ENCODE results near the gene APOBEC2.

APOBEC2 gene

GRCh38 chr6:41063884-41064285 lies 10.9 kb downstream of the APOBEC2 start:
- DNase-seq (ENCODE audit: extremely low spot score): no peak
- TF ChIP-seq CTCF (IDR thresholded peaks at IDR 0.05; ENCODE audit: control extremely low read depth, extremely low read depth, low read depth, missing control alignments): no peak
- ChIA-PET CTCF (interaction anchor here (1.3 to 1.8 kb wide), 3 partner anchors 9 to 64 kb away, joined by 3 read pairs; no protein-coding TSS in a partner anchor), POLR2A (no interaction called here)

DNA sequence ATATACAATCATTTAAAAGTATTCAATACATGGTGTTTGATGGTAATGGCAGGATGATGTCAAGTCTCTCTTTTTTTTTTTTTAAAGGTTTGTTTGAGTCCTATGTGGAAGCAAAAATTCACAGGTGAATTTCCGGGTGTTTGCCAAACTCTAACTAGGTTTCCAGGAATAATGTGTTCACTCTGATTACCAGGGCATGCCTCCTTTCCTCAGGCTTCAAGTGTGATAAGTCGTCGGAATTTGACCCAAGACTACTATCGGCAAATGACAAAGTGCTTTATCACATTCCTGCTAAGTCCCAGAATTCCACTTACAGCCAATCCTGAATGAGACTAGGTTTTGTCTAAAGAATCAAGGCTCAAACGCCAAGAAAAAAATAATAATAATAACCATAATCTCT lies 11.8 kb downstream of the APOBEC2 start:
- CTCF ChIA-PET: interaction anchor here (0.7 to 1.5 kb wide), 2 partner anchors 10 to 255 kb away, joined by 3 read pairs; no protein-coding TSS in a partner anchor
- TF ChIP-seq CTCF (IDR thresholded peaks at IDR 0.05; ENCODE audit: control extremely low read depth, extremely low read depth, low read depth, missing control alignments): no peak
- no peak for DNase-seq (ENCODE audit: extremely low spot score)
- POLR2A ChIA-PET: no interaction called here

DNA sequence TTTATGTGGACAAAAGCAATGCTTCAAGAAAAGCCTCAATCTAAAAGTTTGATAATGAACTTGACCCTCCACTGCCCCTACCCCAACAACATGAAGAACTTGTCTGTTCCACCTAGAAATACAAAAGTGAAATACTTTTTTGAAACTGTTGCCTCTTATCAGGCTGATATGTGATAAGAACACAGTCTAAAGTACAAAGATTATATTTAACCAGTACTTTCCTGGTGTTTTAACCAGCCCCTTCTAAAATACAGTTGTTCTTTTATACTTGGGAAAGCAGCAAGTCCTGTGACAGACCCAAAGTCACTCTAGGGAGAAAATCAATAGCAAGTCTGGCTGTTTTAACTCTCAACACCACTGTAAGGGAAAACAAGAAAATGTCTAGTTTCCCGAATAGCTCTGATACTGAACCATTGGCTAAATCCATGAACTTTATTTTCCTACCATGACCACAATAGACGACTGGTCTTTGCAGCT lies 12.6 kb downstream of the APOBEC2 start:
- CTCF ChIA-PET: interaction anchor here (0.6 to 1.1 kb wide), 2 partner anchors 11 kb away, joined by 3 to 5 read pairs; no protein-coding TSS in a partner anchor
- TF ChIP-seq CTCF (IDR thresholded peaks at IDR 0.05; ENCODE audit: control extremely low read depth, extremely low read depth, low read depth, missing control alignments): no peak
- DNase-seq (ENCODE audit: extremely low spot score): no peak
- POLR2A ChIA-PET: no interaction called here

DNA sequence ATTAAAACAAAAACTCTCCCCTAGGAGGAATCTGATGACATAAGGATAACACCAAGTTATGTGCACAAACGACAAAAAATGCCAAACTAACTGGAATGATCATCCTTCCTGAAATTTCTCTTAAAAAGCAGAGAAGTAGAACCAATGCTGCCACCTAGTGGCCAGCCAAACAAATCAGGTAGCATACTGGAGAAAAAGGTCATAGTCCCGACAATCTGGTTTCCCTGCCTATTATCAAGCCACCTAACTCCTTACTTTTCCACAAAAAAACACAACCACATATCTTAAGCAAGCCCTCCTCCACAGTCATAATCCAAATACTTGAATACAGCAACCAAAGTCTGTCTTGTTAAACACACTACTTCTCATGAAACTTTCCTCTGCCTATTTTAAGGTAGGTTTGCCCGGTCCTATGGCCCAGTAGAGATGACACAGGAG lies 13.9 kb downstream of the APOBEC2 start:
- peak; percentile 30 for DNase-seq (ENCODE audit: extremely low spot score)
- TF ChIP-seq CTCF (IDR thresholded peaks at IDR 0.05; ENCODE audit: control extremely low read depth, extremely low read depth, low read depth, missing control alignments): peak; percentile 86
- ChIA-PET POLR2A (no interaction called here), CTCF (interaction anchor here (0.7 to 1.0 kb wide), 7 partner anchors 9 to 59 kb away, joined by 3 to 6 read pairs (median 3); no protein-coding TSS in a partner anchor)

GRCh38 chr6:41071501-41071922 lies 18.5 kb downstream of the APOBEC2 start:
- CTCF ChIA-PET: interaction anchor here (4.5 kb wide), 1 partner anchor 12 kb away, joined by 22 read pairs; no protein-coding TSS in a partner anchor
- POLR2A ChIA-PET: no interaction called here
- TF ChIP-seq CTCF (IDR thresholded peaks at IDR 0.05; ENCODE audit: control extremely low read depth, extremely low read depth, low read depth, missing control alignments): no peak
- DNase-seq (ENCODE audit: extremely low spot score): no peak

- DNase-seq (ENCODE audit: extremely low spot score): peak; percentile 96
Measured at GRCh38 chr6:41071923-41072835, 19.2 kb downstream of the APOBEC2 start, which contains the start of gene OARD1. TSS of gene OARD1 (minus strand) at chr6:41072356. CDS start at chr6:41071634, 722 bp downstream.

More at GRCh38 chr6:41071923-41072835, 19.2 kb downstream of the APOBEC2 start, which contains the start of gene OARD1:
- ChIA-PET POLR2A (interaction anchor here (0.7 to 0.8 kb wide), 2 partner anchors 263 to 1736 kb away, joined by 3 to 4 read pairs; partner anchors contain the start of gene NCR2), CTCF (interaction anchor here (0.6 to 1.3 kb wide), 5 partner anchors 14 to 109 kb away, joined by 3 to 4 read pairs (median 3); no protein-coding TSS in a partner anchor)
- no peak for TF ChIP-seq CTCF (IDR thresholded peaks at IDR 0.05; ENCODE audit: control extremely low read depth, extremely low read depth, low read depth, missing control alignments)

Data from GM10248 (cell line).